ENCODE data around the gene ASCL1. TPM values are rescaled to one million over a fixed set of nuclear protein-coding genes. Genes with fewer than 3 reads are reported as not detected.

The ASCL1 gene
- total and polyA plus RNA-seq, 2 of the 13 experiments (the other 11 are each of a cell fraction or from before 2014, with no cell fraction given) = not detected

DNA sequence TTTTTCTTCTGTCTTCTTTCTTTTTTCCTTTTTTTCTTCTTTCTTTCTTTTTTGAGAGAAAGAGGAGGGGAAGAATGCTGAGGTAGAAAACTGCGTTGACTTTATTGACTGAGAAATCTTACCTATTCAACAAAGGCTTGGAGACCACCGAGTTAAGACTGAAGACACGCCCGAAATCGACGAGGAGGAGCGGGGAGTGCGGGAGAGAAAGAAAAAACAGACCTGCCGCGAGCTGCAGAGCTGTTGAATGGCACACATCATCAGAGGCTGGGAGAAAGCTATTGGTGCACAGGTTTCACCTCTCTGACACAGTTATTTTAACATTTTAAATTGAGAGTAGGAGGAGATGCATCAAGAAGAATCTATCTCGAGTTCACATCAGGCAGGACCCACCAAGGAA lies 5.1 kb downstream of the ASCL1 start:
- ChIA-PET POLR2A (no interaction called here), CTCF (ENCODE audit: low intra/inter-chr PET ratio, low total read pairs) (no interaction called here)
- intact Hi-C loops (cut with micrococcal nuclease; ENCODE audit: unreplicated experiment) (no loop called here), in situ Hi-C loops (cut with HindIII; ENCODE audit: extremely low pct_ligation_motif_present, low pct_unique_long_range_greater_than_20kb) (no loop called here)
- Histone ChIP-seq H4K20me1 (ENCODE audit: insufficient read depth, low read length) (no peaks in the 10 kb centered on the region), H3K36me3 (replicated peaks in 1 of 2; ENCODE audit: control insufficient read depth in 1 of 2, insufficient read depth in 2 of 2, low read length in 2 of 2) (no peaks in the 10 kb centered on the region), H2AFZ (ENCODE audit: low read length) (no peak overlapping the region), H3K9ac (ENCODE audit: insufficient read depth, low read depth, low read length) (no peak overlapping the region), H3K4me2 (ENCODE audit: low read depth, low read length) (no peak overlapping the region), H3K9me3 (ENCODE audit: low read length) (no peaks in the 10 kb centered on the region), H3K27me3 (ENCODE audit: control insufficient read depth in 1 of 2, insufficient read depth in 2 of 2, low read length in 2 of 2) (peaks cover 2 to 86% of the 10 kb centered on the region in 2 experiments; a peak in 4 of 5 replicates), H3K79me2 (ENCODE audit: insufficient read depth, low read length) (no peaks in the 10 kb centered on the region), H3K4me1 (ENCODE audit: insufficient read depth, low read length) (no peaks in the 10 kb centered on the region), H3K27ac (ENCODE audit: extremely low read length, insufficient read depth, low read length) (no peak overlapping the region), H3K4me3 (replicated peaks in 1 of 3; ENCODE audit: insufficient read depth in 1 of 3, low read depth in 2 of 3, low read length in 3 of 3) (no peak overlapping the region)
- no TSS peak for BruUV-seq (replicated peaks)
- 28% methylated on average over 11 of the region's 11 CpGs for WGBS (ENCODE audit: low lambda C conversion rate)
- FAIRE-seq (no peak), DNase-seq (ENCODE audit: low spot score) (no peak), ATAC-seq (no peak)
- TF ChIP-seq ZNF7 (CRISPR knock-in tag; IDR thresholded peaks at IDR 0.05) (no peak), NAIF1 (CRISPR knock-in tag; IDR thresholded peaks at IDR 0.05; ENCODE audit: borderline replicate concordance) (no peak), CENPT (CRISPR knock-in tag; IDR thresholded peaks at IDR 0.05; ENCODE audit: low read depth) (no peak), ZNF235 (CRISPR knock-in tag; IDR thresholded peaks at IDR 0.05; ENCODE audit: borderline replicate concordance) (no peak), ZNF850 (CRISPR knock-in tag; conservative IDR thresholded peaks at IDR 0.05) (no peak), AKAP8 (CRISPR knock-in tag; IDR thresholded peaks at IDR 0.05) (no peak), POLR2G (IDR thresholded peaks at IDR 0.05; ENCODE audit: low read depth, low read length) (no peak), KLF12 (CRISPR knock-in tag; IDR thresholded peaks at IDR 0.05; ENCODE audit: borderline replicate concordance) (no peak), ZIK1 (CRISPR knock-in tag; IDR thresholded peaks at IDR 0.05; ENCODE audit: borderline replicate concordance, low read depth) (no peak)
- TF ChIP-seq, protein P1, sequence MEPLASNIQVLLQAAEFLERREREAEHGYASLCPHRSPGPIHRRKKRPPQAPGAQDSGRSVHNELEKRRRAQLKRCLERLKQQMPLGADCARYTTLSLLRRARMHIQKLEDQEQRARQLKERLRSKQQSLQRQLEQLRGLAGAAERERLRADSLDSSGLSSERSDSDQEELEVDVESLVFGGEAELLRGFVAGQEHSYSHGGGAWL (CRISPR knock-in tag; IDR thresholded peaks at IDR 0.05) = no peak
- TF ChIP-seq, protein P2, sequence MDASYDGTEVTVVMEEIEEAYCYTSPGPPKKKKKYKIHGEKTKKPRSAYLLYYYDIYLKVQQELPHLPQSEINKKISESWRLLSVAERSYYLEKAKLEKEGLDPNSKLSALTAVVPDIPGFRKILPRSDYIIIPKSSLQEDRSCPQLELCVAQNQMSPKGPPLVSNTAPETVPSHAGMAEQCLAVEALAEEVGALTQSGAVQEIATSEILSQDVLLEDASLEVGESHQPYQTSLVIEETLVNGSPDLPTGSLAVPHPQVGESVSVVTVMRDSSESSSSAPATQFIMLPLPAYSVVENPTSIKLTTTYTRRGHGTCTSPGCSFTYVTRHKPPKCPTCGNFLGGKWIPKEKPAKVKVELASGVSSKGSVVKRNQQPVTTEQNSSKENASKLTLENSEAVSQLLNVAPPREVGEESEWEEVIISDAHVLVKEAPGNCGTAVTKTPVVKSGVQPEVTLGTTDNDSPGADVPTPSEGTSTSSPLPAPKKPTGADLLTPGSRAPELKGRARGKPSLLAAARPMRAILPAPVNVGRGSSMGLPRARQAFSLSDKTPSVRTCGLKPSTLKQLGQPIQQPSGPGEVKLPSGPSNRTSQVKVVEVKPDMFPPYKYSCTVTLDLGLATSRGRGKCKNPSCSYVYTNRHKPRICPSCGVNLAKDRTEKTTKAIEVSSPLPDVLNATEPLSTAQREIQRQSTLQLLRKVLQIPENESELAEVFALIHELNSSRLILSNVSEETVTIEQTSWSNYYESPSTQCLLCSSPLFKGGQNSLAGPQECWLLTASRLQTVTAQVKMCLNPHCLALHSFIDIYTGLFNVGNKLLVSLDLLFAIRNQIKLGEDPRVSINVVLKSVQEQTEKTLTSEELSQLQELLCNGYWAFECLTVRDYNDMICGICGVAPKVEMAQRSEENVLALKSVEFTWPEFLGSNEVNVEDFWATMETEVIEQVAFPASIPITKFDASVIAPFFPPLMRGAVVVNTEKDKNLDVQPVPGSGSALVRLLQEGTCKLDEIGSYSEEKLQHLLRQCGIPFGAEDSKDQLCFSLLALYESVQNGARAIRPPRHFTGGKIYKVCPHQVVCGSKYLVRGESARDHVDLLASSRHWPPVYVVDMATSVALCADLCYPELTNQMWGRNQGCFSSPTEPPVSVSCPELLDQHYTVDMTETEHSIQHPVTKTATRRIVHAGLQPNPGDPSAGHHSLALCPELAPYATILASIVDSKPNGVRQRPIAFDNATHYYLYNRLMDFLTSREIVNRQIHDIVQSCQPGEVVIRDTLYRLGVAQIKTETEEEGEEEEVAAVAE (CRISPR knock-in tag; IDR thresholded peaks at IDR 0.05; ENCODE audit: borderline replicate concordance) = no peak
- TF ChIP-seq, protein P3, sequence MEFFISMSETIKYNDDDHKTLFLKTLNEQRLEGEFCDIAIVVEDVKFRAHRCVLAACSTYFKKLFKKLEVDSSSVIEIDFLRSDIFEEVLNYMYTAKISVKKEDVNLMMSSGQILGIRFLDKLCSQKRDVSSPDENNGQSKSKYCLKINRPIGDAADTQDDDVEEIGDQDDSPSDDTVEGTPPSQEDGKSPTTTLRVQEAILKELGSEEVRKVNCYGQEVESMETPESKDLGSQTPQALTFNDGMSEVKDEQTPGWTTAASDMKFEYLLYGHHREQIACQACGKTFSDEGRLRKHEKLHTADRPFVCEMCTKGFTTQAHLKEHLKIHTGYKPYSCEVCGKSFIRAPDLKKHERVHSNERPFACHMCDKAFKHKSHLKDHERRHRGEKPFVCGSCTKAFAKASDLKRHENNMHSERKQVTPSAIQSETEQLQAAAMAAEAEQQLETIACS (CRISPR knock-in tag; IDR thresholded peaks at IDR 0.05) = no peak

Data from HepG2 (cell line).